Transverse colon (tissue), 4 donors: ENCODE data around the gene GSG1L. TPM values are rescaled to one million over a fixed set of nuclear protein-coding genes. Genes with fewer than 3 reads are reported as not detected.

Experiments used
- DNase-seq: peaks from one replicate; pipeline ENCODE4 v3.0.0-alpha.2; 2019
- H3K27ac ChIP-seq, 4 donors: fragments of 200-600 bp; sonication (generic); 2 replicates each; pipeline ENCODE4 v1.5.1; 2016 to 2018; ENCODE audit warnings: inconsistent platforms in 4 of 4
- H3K27me3 ChIP-seq: fragments of 200-600 bp; sonication (generic); 2 replicates; pipeline ENCODE4 v1.5.1; 2017; ENCODE audit warnings: inconsistent platforms
- H3K36me3 ChIP-seq, 4 donors: fragments of 200-600 bp; sonication (generic); 2 replicates each; pipeline ENCODE4 v1.5.1; 2017 to 2019; ENCODE audit warnings: inconsistent platforms in 4 of 4
- H3K4me1 ChIP-seq, 4 donors: fragments of 200-600 bp; sonication (generic); 2 replicates each; pipeline ENCODE4 v1.5.1; 2017 to 2020; ENCODE audit warnings: inconsistent platforms in 4 of 4
- H3K4me3 ChIP-seq, 4 donors: fragments of 200-600 bp; sonication (generic); 1 replicate in 1 of 4; 2 replicates in 3 of 4; pipeline versions ENCODE4 v1.5.1 to v1.6.1; 2017 to 2019; ENCODE audit warnings: inconsistent platforms in 4 of 4
- H3K9me3 ChIP-seq, 2 donors: fragments of 200-600 bp; sonication (generic); 2 replicates each; pipeline ENCODE4 v1.5.1; 2017 to 2019; ENCODE audit warnings: inconsistent platforms in 2 of 2
- CTCF ChIP-seq, 5 experiments: fragments of 200-600 bp in 3 of 5; fragments of 450-650 bp in 2 of 5; sonication (generic) in 3 of 5; IDR thresholded peaks; 1 replicate in 2 of 5; 2 replicates in 3 of 5; pipeline ENCODE4 v1.5.1; 2016 to 2017; ENCODE audit warnings: antibody characterized with exemption in 5 of 5, inconsistent platforms in 3 of 5, mild to moderate bottlenecking in 2 of 5, moderate library complexity in 1 of 5
- EP300 ChIP-seq: sonication (generic); formaldehyde crosslinking; IDR thresholded peaks from one replicate; pipeline ENCODE4 v1.6.1; 2017; ENCODE audit warnings: antibody characterized with exemption, low read depth
- POLR2A ChIP-seq: fragments of 450-650 bp; IDR thresholded peaks from one replicate; pipeline ENCODE4 v1.6.1; 2016; ENCODE audit warnings: antibody characterized with exemption, mild to moderate bottlenecking, moderate library complexity
- POLR2AphosphoS5 ChIP-seq, 3 donors: sonication (generic); formaldehyde crosslinking; IDR thresholded peaks; one replicate each; pipeline ENCODE4 v1.6.1; 2016; ENCODE audit warnings: antibody characterized with exemption in 3 of 3
- WGBS, 2 donors: methylation state at CpG; one replicate each; pipeline ENCODE4 v1.1.5; 2018; ENCODE audit warnings: low coverage in 1 of 2; 5-methylcytosine and 5-hydroxymethylcytosine counted together
- in situ Hi-C, 4 donors: fragments of 200-750 bp; cut with MboI; loops; one replicate each; pipeline versions ENCODE4 v1.15.0 to v1.15.1; 2017; ENCODE audit warnings: low sequenced_read_pairs in 3 of 4, low pct_ligation_motif_present in 1 of 4, low pct_unique_long_range_greater_than_20kb in 1 of 4
- intact Hi-C: fragments of 100-400 bp; cut with DNase I; formaldehyde crosslinking; loops from one replicate; pipeline ENCODE4 v1.15.1; 2023; ENCODE audit warnings: low total_unique reads
- total RNA-seq, 4 donors: library from RNA; depleted of rRNA; stranded (reverse); fragments of >200 nt; gene quantifications; one replicate each; pipeline ENCODE4 v1.1.0, GENCODE V29; 2016

GSG1L gene
- total RNA-seq, 4 donors from 2014 or later, result not detected

GRCh38 chr16:27787665-27788064 lies 275.8 kb downstream of the GSG1L start:
- intact Hi-C loops, result no loop called here
- H3K9me3 ChIP-seq, result no peaks in the 10 kb centered on the region
- H3K27me3 ChIP-seq, result no peaks in the 10 kb centered on the region
- in situ Hi-C loops, result no loop called here
- no peaks in the 10 kb centered on the region for H3K4me1 ChIP-seq
- TF ChIP-seq POLR2AphosphoS5 (IDR thresholded peaks at IDR 0.05), result no peak
- TF ChIP-seq EP300, result no peak
- H3K36me3 ChIP-seq, result no peaks in the 10 kb centered on the region
- no peak overlapping the region for H3K4me3 ChIP-seq
- no peak overlapping the region for H3K27ac ChIP-seq
- 91% methylated on average over 6 of the region's 6 CpGs; no CpG with 5 or more reads in 1 of the 2 donors for WGBS, 2 donors
- DNase-seq, result no peak

- in situ Hi-C loops (no loop called here), intact Hi-C loops (no loop called here)
- Histone ChIP-seq H3K9me3 (no peaks in the 10 kb centered on the region), H3K4me1 (no peaks in the 10 kb centered on the region), H3K27me3 (no peaks in the 10 kb centered on the region), H3K36me3 (no peaks in the 10 kb centered on the region), H3K4me3 (no peak overlapping the region), H3K27ac (no peak overlapping the region)
- TF ChIP-seq POLR2AphosphoS5 (IDR thresholded peaks at IDR 0.05) (no peak), CTCF (IDR thresholded peaks at IDR 0.05) (no peak), EP300 (no peak), POLR2A (no peak)
- 70 to 89% methylated on average over 4 to 19 of the region's 19 CpGs for WGBS, 2 donors
- no peak for DNase-seq
Measured at GRCh38 chr16:27786923-27787625, 276.4 kb downstream of the GSG1L start.

- DNase-seq, result no peak
- TF ChIP-seq POLR2A (no peak), EP300 (no peak), CTCF (IDR thresholded peaks at IDR 0.05) (no peak), POLR2AphosphoS5 (IDR thresholded peaks at IDR 0.05) (no peak)
- Histone ChIP-seq H3K4me1 (no peaks in the 10 kb centered on the region), H3K4me3 (no peak overlapping the region), H3K27me3 (no peaks in the 10 kb centered on the region), H3K36me3 (no peaks in the 10 kb centered on the region), H3K9me3 (no peaks in the 10 kb centered on the region), H3K27ac (no peak overlapping the region)
- intact Hi-C loops (no loop called here), in situ Hi-C loops (no loop called here)
- WGBS, 2 donors, result 81% methylated on average over 13 of the region's 16 CpGs; no CpG with 5 or more reads in 1 of the 2 donors
Measured at GRCh38 chr16:27786221-27786922, 277.1 kb downstream of the GSG1L start.

- in situ Hi-C loops, result no loop called here
- WGBS, 2 donors, result 80 to 83% methylated on average over 7 of the region's 7 CpGs
- H3K9me3 ChIP-seq, result no peaks in the 10 kb centered on the region
- no peaks in the 10 kb centered on the region for H3K4me1 ChIP-seq
- no peak for DNase-seq
- H3K36me3 ChIP-seq, result no peaks in the 10 kb centered on the region
- H3K27me3 ChIP-seq, result no peaks in the 10 kb centered on the region
- TF ChIP-seq EP300 (no peak), POLR2AphosphoS5 (IDR thresholded peaks at IDR 0.05) (no peak), POLR2A (no peak), CTCF (IDR thresholded peaks at IDR 0.05) (no peak)
- intact Hi-C loops, result no loop called here
- no peak overlapping the region for H3K27ac ChIP-seq
- H3K4me3 ChIP-seq, result no peak overlapping the region
Measured at GRCh38 chr16:27785307-27785678, 278.2 kb downstream of the GSG1L start.
